Measurements from ENCODE around the gene PRR19. TPM values are rescaled to one million over a fixed set of nuclear protein-coding genes. Genes with fewer than 3 reads are reported as not detected.

The PRR19 gene
- total RNA-seq, 1 experiment from 2014 or later, result 0.93 TPM

DNA sequence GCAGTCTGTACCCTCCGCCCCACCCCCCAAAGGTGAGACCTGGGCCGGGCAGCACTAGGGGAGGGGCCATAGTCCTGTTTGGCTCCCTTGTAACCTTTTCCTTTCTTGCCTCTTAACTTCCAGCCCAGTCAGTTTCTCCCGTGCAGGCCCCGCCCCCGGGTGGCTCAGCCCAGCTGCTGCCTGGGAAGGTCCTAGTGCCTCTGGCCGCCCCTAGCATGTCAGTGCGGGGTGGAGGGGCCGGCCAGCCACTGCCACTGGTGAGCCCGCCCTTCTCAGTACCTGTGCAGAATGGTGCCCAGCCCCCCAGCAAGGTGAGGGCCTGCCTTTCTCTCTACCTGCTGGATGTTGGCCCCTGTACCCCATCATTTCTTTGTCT, 10.5 kb upstream of the PRR19 start (continued):
- TF ChIP-seq CTCF (IDR thresholded peaks at IDR 0.05 in 2 of 3, conservative IDR thresholded peaks at IDR 0.05 in 1 of 3; ENCODE audit: borderline replicate concordance in 1 of 3, insufficient read depth in 1 of 3, low read depth in 2 of 3, low read length in 2 of 3) (no peak), RAD21 (IDR thresholded peaks at IDR 0.05; ENCODE audit: low read depth) (no peak), ZFX (IDR thresholded peaks at IDR 0.05) (no peak), CBX3 (IDR thresholded peaks at IDR 0.05; ENCODE audit: low read depth) (no peak)

DNA sequence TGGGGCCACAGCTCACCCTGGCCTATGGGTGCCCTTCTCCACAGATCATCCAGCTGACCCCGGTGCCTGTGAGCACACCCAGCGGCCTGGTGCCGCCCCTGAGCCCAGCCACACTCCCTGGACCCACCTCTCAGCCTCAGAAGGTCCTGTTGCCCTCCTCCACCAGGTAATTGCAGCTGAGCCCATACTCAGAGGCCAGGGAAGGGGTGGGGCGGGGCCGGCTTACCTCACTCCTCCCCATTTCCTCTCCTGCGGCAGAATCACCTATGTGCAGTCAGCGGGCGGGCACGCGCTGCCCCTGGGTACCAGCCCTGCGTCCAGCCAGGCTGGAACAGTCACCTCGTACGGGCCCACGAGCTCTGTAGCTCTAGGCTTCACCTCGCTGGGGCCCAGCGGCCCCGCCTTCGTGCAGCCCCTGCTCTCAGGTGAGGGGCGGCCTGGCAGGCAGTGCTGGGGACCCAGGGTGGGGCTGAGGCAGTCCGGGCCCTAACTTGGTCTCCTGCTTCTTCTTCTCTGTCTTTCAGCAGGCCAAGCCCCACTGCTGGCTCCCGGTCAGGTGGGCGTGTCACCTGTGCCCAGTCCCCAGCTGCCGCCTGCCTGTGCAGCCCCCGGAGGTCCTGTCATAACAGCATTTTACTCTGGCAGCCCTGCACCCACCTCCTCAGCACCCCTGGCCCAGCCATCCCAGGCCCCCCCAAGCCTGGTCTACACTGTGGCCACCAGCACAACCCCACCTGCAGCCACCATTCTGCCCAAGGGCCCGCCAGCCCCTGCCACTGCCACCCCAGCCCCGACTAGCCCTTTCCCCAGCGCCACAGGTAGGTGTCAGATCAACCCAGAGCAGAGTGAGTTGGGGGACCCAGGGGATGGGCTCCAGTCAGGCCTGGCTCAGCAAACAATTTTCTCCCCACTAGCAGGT, 9.6 kb upstream of the PRR19 start:
- intact Hi-C loops (cut with micrococcal nuclease), result no loop called here
- Histone ChIP-seq H2AFZ (ENCODE audit: low read depth, low read length, poor library complexity, severe bottlenecking) (no peak overlapping the region), H3K9ac (ENCODE audit: low read length) (no peak overlapping the region), H4K20me1 (ENCODE audit: insufficient read depth) (no peaks in the 10 kb centered on the region), H3K79me2 (ENCODE audit: insufficient read depth, low read length) (no peaks in the 10 kb centered on the region), H3K9me3 (ENCODE audit: control insufficient read depth in 1 of 2, insufficient read depth in 1 of 2, low read depth in 1 of 2, low read length in 2 of 2) (no peaks in the 10 kb centered on the region), H3K4me1 (ENCODE audit: control insufficient read depth in 1 of 2, insufficient read depth in 2 of 2, low read length in 2 of 2) (peaks cover 10 to 26% of the 10 kb centered on the region in 2 experiments; a peak in 3 of 4 replicates), H3K27me3 (ENCODE audit: insufficient read depth, low read length) (no peaks in the 10 kb centered on the region), H3K4me3 (replicated peaks in 1 of 2; ENCODE audit: low read depth in 1 of 2, low read length in 2 of 2) (no peak overlapping the region), H3K4me2 (ENCODE audit: low read length) (no peak overlapping the region), H3K9me2 (ENCODE audit: insufficient read depth) (no peaks in the 10 kb centered on the region), H3K27ac (ENCODE audit: low read depth, low read length) (peak overlapping the region; percentile 35; the same call in 1 of the 2 replicates), H3K36me3 (ENCODE audit: control insufficient read depth in 1 of 2, insufficient read depth in 2 of 2, low read length in 2 of 2) (peaks cover 17 to 20% of the 10 kb centered on the region in 2 experiments)
- DNase-seq (ENCODE audit: low read depth, low spot score) (no peak), ATAC-seq (no peak)
- RAD21 ChIA-PET (ENCODE audit: low non-redundant PET in 1 of 2, low total read pairs in 2 of 2, uncharacterized antibody in 2 of 2, unreplicated experiment in 2 of 2), result no interaction called here
- TF ChIP-seq JUND (IDR thresholded peaks at IDR 0.05) (no peak), SIN3A (IDR thresholded peaks at IDR 0.05; ENCODE audit: low read depth) (no peak), EGR1 (IDR thresholded peaks at IDR 0.05; ENCODE audit: low read depth) (no peak), CBX3 (IDR thresholded peaks at IDR 0.05; ENCODE audit: low read depth) (no peak), RAD21 (IDR thresholded peaks at IDR 0.05; ENCODE audit: low read depth) (no peak), EZH2phosphoT487 (IDR thresholded peaks at IDR 0.05; ENCODE audit: borderline replicate concordance) (no peak), POLR2AphosphoS5 (IDR thresholded peaks at IDR 0.05; ENCODE audit: low read depth, low read length) (no peak), TCF7L2 (IDR thresholded peaks at IDR 0.05; ENCODE audit: borderline replicate concordance, extremely low read depth, insufficient read depth, insufficient read length) (no peak), ELF1 (IDR thresholded peaks at IDR 0.05; ENCODE audit: borderline replicate concordance, low read depth) (no peak), FOSL1 (IDR thresholded peaks at IDR 0.05; ENCODE audit: low read depth) (no peak), YY1 (IDR thresholded peaks at IDR 0.05; ENCODE audit: extremely low read depth, insufficient replicate concordance, low read depth, low read length) (no peak), ZNF274 (IDR thresholded peaks at IDR 0.05; ENCODE audit: low read depth, low read length) (no peak)
- TF ChIP-seq, protein P1, sequence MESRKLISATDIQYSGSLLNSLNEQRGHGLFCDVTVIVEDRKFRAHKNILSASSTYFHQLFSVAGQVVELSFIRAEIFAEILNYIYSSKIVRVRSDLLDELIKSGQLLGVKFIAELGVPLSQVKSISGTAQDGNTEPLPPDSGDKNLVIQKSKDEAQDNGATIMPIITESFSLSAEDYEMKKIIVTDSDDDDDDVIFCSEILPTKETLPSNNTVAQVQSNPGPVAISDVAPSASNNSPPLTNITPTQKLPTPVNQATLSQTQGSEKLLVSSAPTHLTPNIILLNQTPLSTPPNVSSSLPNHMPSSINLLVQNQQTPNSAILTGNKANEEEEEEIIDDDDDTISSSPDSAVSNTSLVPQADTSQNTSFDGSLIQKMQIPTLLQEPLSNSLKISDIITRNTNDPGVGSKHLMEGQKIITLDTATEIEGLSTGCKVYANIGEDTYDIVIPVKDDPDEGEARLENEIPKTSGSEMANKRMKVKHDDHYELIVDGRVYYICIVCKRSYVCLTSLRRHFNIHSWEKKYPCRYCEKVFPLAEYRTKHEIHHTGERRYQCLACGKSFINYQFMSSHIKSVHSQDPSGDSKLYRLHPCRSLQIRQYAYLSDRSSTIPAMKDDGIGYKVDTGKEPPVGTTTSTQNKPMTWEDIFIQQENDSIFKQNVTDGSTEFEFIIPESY (IDR thresholded peaks at IDR 0.05; ENCODE audit: extremely low read depth, insufficient replicate concordance, low read length), result no peak
- TF ChIP-seq, protein P2, sequence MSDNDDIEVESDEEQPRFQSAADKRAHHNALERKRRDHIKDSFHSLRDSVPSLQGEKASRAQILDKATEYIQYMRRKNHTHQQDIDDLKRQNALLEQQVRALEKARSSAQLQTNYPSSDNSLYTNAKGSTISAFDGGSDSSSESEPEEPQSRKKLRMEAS (IDR thresholded peaks at IDR 0.05), result no peak
- BruUV-seq (replicated peaks), result no TSS peak
- CTCF ChIA-PET, result interaction anchor here (4.2 kb wide), 1 partner anchor 47 kb away, joined by 17 read pairs; no protein-coding TSS in a partner anchor
- POLR2A ChIA-PET, result interaction anchor here (0.9 kb wide), 1 partner anchor 10 kb away, joined by 3 read pairs; the partner anchor contains the start of genes PAFAH1B3 and PRR19

Data from HCT116 (cell line).